ENCODE data around the gene COLEC11. TPM values are rescaled to one million over a fixed set of nuclear protein-coding genes. Genes with fewer than 3 reads are reported as not detected.

COLEC11 gene
- total and polyA plus RNA-seq, 2 experiments from 2014 or later, result 4.7 to 5.1 TPM

DNA sequence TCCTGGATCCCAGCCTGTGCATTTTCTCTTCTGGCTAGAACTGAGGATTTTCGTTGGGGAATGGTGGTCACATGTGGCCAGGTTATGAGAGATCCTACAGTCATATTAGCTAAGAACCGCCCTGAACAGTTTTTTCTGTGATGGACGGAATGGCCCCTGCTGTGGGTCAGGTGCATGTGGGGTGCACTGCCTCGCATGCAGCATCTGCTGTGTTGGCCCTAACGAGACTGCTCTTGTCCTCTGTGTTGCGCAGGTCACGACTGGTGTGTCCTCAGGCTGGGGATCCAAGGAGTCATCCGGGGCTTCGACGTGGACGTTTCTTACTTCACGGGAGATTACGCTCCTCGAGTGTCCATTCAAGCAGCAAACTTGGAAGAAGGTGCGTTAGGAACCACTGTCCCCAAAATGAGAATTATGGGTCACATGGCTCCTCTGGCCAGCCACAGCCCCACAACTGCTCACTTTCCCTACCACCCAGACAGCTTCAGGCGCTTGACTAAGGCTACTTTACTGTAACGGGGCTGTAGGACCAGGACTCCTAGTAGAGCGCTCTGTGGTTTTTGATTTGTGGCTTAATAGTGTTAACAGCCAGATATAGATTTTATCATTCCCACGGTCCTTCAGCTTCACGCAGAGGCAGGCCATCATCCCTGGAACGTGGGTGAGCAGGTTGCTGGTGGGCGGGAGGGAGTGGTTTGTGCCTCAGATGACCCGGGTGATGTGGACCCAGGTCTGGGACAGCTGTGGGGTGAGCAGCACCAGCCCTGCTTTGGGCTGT is 84.9 kb downstream of the COLEC11 start:
- Histone ChIP-seq H3K36me3 (no peaks in the 10 kb centered on the region), H3K4me1 (ENCODE audit: low read depth) (no peaks in the 10 kb centered on the region), H3K27ac (no peak overlapping the region), H3K9me3 (ENCODE audit: low read depth) (no peaks in the 10 kb centered on the region), H3K4me3 (no peak overlapping the region), H3K27me3 (no peaks in the 10 kb centered on the region)
- no peak for TF ChIP-seq CTCF (IDR thresholded peaks at IDR 0.05; ENCODE audit: low read depth, low read length)
- DNase-seq (ENCODE audit: low read depth in 1 of 2, low spot score in 1 of 2), result no peak

- no peaks in the 10 kb centered on the region for H3K9me3 ChIP-seq (ENCODE audit: low read depth)
- TF ChIP-seq CTCF (IDR thresholded peaks at IDR 0.05; ENCODE audit: low read depth, low read length), result no peak
- no peak overlapping the region for H3K27ac ChIP-seq
- no peaks in the 10 kb centered on the region for H3K27me3 ChIP-seq
- no peak for DNase-seq (ENCODE audit: low read depth in 1 of 2, low spot score in 1 of 2)
- no peak overlapping the region for H3K4me3 ChIP-seq
- no peaks in the 10 kb centered on the region for H3K36me3 ChIP-seq
- no peaks in the 10 kb centered on the region for H3K4me1 ChIP-seq (ENCODE audit: low read depth)
Observed at GRCh38 chr2:3680548-3681345, 85.8 kb downstream of the COLEC11 start.

DNA sequence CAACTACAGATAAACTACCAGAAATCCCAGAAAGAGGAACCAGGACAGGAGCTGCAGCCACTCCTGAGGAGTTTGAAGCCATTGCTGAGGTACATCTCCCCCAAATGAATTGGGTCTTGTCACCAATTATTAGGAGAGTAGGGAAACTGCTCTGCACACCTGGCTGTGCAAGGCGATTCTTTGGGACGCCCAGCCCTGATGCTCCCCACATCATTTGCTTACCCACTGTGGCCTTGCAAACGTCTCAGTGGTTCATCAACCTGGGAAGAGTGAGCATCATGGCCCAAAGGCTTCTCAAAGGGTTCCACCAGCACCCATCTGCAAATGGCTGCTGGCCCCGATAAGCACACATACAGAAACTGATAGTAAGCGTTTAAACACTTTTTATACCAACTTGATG is 86.7 kb downstream of the COLEC11 start:
- H3K36me3 ChIP-seq, result no peaks in the 10 kb centered on the region
- DNase-seq (ENCODE audit: low read depth in 1 of 2, low spot score in 1 of 2), result no peak
- H3K27ac ChIP-seq, result no peak overlapping the region
- no peak for TF ChIP-seq CTCF (IDR thresholded peaks at IDR 0.05; ENCODE audit: low read depth, low read length)
- no peak overlapping the region for H3K4me3 ChIP-seq
- no peaks in the 10 kb centered on the region for H3K27me3 ChIP-seq
- H3K4me1 ChIP-seq (ENCODE audit: low read depth), result no peaks in the 10 kb centered on the region
- H3K9me3 ChIP-seq (ENCODE audit: low read depth), result no peaks in the 10 kb centered on the region

DNA sequence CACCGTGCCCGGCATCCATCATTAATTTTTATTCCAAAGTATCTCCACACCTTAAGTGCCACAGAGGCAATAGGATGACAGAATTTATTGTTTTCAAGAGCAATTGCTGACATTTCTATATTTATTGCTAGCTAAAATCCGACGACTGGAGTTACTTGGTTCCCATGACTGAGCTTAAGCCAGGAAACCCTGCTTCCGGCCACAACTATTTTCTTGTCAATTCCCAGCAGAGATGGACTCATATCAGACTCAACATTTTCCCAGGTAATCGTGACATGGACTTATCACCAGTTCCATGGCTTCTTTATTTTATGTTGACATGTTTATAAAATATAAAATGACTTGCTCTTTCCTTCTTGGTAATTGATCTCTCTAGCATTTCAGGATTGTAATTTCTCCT is 87.9 kb downstream of the COLEC11 start:
- no peaks in the 10 kb centered on the region for H3K27me3 ChIP-seq
- no peaks in the 10 kb centered on the region for H3K4me1 ChIP-seq (ENCODE audit: low read depth)
- no peak for DNase-seq (ENCODE audit: low read depth in 1 of 2, low spot score in 1 of 2)
- H3K9me3 ChIP-seq (ENCODE audit: low read depth), result no peaks in the 10 kb centered on the region
- TF ChIP-seq CTCF (IDR thresholded peaks at IDR 0.05; ENCODE audit: low read depth, low read length), result no peak
- H3K27ac ChIP-seq, result no peak overlapping the region
- H3K4me3 ChIP-seq, result no peak overlapping the region
- H3K36me3 ChIP-seq, result no peaks in the 10 kb centered on the region

GRCh38 chr2:3683748-3684454 is 89.0 kb downstream of the COLEC11 start:
- Histone ChIP-seq H3K27ac (no peak overlapping the region), H3K36me3 (no peaks in the 10 kb centered on the region), H3K27me3 (no peaks in the 10 kb centered on the region), H3K4me3 (no peak overlapping the region), H3K4me1 (ENCODE audit: low read depth) (no peaks in the 10 kb centered on the region), H3K9me3 (ENCODE audit: low read depth) (no peaks in the 10 kb centered on the region)
- TF ChIP-seq CTCF (IDR thresholded peaks at IDR 0.05; ENCODE audit: low read depth, low read length), result no peak
- no peak for DNase-seq (ENCODE audit: low read depth in 1 of 2, low spot score in 1 of 2)

Data from cardiac muscle cell (in vitro differentiated cells and primary cell).